PC-9 (cell line): ENCODE data around the gene ABCG5.

Experiments
- EZH2 ChIP-seq: fragments of 200-600 bp; sonication (generic); IDR thresholded peaks from 2 replicates; pipeline ENCODE4 v1.8.0; 2017; ENCODE audit warnings: antibody characterized with exemption, low read depth
- TF ChIP-seq, protein P1 (sequence below): fragments of 200-600 bp; sonication (generic); conservative IDR thresholded peaks from 2 replicates; pipeline ENCODE4 v1.6.1; 2017; ENCODE audit warnings: mixed run types, antibody characterized with exemption, mild to moderate bottlenecking, moderate library complexity

DNA sequence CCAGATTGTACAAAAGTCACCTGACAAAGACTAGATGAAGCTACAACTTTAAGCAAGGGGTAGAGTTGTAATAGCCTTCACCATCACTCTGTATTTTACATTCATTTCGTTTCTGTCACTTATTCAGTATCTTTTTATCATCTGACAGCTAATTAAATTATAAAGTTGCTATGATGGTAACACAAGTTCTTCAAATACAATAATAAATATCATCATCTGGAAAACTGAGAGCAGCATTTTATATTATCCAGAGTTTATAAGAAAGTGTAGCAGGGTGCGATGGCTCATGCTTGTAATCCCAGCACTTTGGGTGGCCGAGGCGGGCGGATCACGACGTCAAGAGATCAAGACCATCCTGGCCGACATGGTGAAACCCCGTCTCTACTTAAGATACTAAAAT, 43.7 kb downstream of the ABCG5 start:
- TF ChIP-seq, protein P1, sequence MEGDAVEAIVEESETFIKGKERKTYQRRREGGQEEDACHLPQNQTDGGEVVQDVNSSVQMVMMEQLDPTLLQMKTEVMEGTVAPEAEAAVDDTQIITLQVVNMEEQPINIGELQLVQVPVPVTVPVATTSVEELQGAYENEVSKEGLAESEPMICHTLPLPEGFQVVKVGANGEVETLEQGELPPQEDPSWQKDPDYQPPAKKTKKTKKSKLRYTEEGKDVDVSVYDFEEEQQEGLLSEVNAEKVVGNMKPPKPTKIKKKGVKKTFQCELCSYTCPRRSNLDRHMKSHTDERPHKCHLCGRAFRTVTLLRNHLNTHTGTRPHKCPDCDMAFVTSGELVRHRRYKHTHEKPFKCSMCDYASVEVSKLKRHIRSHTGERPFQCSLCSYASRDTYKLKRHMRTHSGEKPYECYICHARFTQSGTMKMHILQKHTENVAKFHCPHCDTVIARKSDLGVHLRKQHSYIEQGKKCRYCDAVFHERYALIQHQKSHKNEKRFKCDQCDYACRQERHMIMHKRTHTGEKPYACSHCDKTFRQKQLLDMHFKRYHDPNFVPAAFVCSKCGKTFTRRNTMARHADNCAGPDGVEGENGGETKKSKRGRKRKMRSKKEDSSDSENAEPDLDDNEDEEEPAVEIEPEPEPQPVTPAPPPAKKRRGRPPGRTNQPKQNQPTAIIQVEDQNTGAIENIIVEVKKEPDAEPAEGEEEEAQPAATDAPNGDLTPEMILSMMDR: no peak
- no peak for TF ChIP-seq EZH2
